Measurements from ENCODE around the gene IPO5.

IPO5 gene

DNA sequence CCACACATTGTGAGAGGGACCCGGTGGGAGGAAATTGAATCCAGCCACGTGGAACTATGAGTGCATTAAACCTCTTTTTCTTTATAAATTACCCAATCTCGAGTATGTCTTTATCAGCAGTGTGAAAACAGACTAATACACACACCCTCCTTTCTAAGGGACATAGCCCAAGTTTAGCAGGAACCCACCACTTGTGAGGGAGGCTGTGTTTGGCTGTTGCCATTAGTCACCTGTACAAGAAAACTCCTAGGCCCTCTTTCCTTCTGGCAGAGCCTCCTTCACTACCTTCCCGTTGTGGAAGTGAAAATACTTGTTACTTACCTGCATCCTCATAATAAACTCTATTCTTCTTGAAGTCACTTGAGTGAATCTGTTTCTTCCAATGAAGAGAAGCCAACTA, 113.2 kb downstream of the IPO5 start:
- DNase-seq = no peak

DNA sequence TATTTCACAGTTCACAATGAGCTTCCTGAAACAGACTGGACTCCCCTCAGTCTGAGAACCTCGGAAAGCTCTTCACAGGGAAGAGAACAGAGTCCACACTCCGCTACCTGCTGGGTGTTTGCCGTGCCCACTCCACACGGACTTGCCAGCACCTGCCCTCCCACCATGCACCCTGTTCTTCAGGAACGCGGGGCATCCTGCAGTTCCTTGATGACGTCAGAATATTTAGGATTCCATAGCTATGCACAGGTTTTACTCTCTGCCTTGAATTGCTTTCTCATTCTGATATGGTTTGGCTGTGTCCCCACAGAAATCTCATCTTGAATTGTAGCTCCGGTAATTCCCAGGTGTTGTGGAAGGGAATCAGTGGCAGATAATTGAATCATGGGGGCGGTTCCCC, 115.0 kb downstream of the IPO5 start:
- DNase-seq = no peak

DNA sequence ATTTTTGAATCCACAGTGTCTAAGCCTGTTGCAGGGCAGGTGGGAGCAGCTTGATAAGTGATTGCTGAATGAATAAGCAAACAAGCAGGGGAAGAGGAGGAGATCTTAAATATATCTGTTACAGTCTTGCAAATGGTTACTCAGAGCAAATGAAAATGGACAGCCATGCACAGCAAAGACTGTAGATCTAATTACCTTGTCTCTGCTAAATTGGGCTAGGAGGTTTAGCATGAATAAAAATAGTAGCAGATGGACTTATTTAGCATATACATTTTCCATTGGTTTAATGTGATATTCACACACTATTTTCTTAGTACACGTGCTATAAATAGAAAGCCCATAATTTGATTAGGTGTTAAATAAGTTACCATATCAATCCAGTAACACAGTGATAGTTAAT, 116.5 kb downstream of the IPO5 start:
- DNase-seq = no peak

DNA sequence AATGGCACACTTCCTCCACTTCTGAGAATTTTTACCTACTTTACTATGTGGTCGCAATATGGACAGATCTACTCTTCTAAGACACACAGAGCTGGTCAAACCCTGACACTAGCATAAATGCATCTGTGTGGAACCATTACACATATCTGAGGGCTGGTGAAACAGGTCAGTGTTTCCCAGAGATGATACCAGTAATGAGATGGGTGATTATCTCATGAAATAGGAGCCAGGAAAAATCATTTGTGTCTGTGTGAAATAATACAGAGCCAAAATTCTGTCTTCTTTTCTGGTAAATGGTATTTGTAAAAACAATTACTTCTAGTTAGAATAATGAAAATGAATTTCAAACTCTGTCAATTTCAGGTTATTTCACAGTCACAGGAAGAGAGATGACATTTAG, 117.8 kb downstream of the IPO5 start:
- DNase-seq = no peak

DNA sequence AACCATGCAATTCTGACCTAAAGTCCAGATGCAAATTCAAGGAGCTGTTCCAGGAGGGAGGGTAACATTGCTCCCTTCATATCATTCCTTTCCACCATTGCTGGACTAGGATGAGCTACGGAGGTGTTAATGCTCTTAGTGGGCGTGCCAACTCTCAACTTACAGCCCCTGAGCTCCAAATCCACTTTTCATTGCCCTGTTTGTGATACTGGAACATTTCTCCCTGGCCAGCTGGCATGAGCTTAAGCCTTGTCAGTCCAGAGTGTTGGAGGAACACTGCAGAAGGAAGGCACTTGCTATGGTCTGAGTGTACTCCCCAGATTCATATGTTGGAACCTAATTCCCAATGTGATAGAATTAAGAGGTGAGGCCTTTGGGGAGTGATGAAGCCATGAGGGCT, 119.0 kb downstream of the IPO5 start:
- DNase-seq = no peak
